Panc1 (cell line): ENCODE data around the gene RAB7B. TPM values are rescaled to one million over a fixed set of nuclear protein-coding genes. Genes with fewer than 3 reads are reported as not detected.

Experiments used
- ATAC-seq: fragments of 200-7000 bp; cut with Tn5 transposase; 2 replicates; pipeline ENCODE4 v1.9.1; 2020; ENCODE audit warnings: mild to moderate bottlenecking, moderate library complexity
- BruUV-seq: library from RNA; stranded (reverse); fragments of 400-500 nt; replicated peaks from 2 replicates; lab custom pipeline; 2021; lab: Mats Ljungman, UMichigan
- CTCF ChIA-PET: fragments of 300-600 bp; sonication (Branson Sonifier 250); formaldehyde crosslinking; loops from one replicate; lab custom pipeline; 2022; ENCODE audit warnings: antibody characterized with exemption; lab: Charles Lee
- POLR2A ChIA-PET: fragments of 300-600 bp; sonication (Branson Sonifier 250); formaldehyde crosslinking; loops from one replicate; lab custom pipeline; 2022; ENCODE audit warnings: antibody characterized with exemption; lab: Charles Lee
- DNase-seq: peaks from one replicate; pipeline ENCODE4 v3.0.0-alpha.2; 2010; ENCODE audit warnings: low read depth, low spot score
- H3K27ac ChIP-seq: 2 replicates; pipeline ENCODE4 v1.5.1; 2011; ENCODE audit warnings: mild to moderate bottlenecking, low read length, inconsistent platforms
- H3K27me3 ChIP-seq: fragments of 200-500 bp; sonication (Bioruptor generic); 2 replicates; pipeline ENCODE4 v1.6.0; 2014; ENCODE audit warnings: low read length, inconsistent platforms; ENCODE audit not compliant: control insufficient read depth, insufficient read depth
- H3K36me3 ChIP-seq: fragments of 200-500 bp; sonication (Bioruptor generic); 2 replicates; pipeline ENCODE4 v1.5.1; 2014; ENCODE audit warnings: inconsistent platforms, mild to moderate bottlenecking, low read length, moderate library complexity; ENCODE audit not compliant: control insufficient read depth, insufficient read depth
- H3K4me1 ChIP-seq: 2 replicates; pipeline ENCODE4 v1.5.1; 2011; ENCODE audit warnings: inconsistent platforms, mild to moderate bottlenecking, low read length, moderate library complexity; ENCODE audit not compliant: control insufficient read depth, insufficient read depth
- H3K4me3 ChIP-seq, 2 experiments: 2 replicates each; pipeline ENCODE4 v1.5.1; 2011 to 2012; ENCODE audit warnings: low read depth in 2 of 2, low read length in 2 of 2, mild to moderate bottlenecking in 2 of 2, inconsistent platforms in 1 of 2, moderate library complexity in 1 of 2
- H3K9me3 ChIP-seq: fragments of 200-500 bp; sonication (Bioruptor generic); 2 replicates; pipeline ENCODE4 v1.5.1; 2014; ENCODE audit warnings: low read depth, mild to moderate bottlenecking, inconsistent platforms, low read length, moderate library complexity; ENCODE audit not compliant: control insufficient read depth, insufficient read depth
- CTCF ChIP-seq: fragments of 450-650 bp; IDR thresholded peaks from 2 replicates; pipeline ENCODE4 v1.5.1; 2017; ENCODE audit warnings: mild to moderate bottlenecking
- POLR2AphosphoS5 ChIP-seq: IDR thresholded peaks from 2 replicates; pipeline ENCODE4 v1.6.1; 2012; ENCODE audit warnings: mild to moderate bottlenecking, low read depth, low read length, moderate library complexity
- SIN3A ChIP-seq: IDR thresholded peaks from 2 replicates; pipeline ENCODE4 v1.6.1; 2012; ENCODE audit warnings: low read depth, mild to moderate bottlenecking, low read length, moderate library complexity, borderline replicate concordance; ENCODE audit not compliant: insufficient read depth
- TCF7L2 ChIP-seq: IDR thresholded peaks from 2 replicates; pipeline ENCODE4 v1.6.1; 2011; ENCODE audit warnings: mild to moderate bottlenecking, low read depth, low read length, inconsistent platforms
- in situ Hi-C: cut with HindIII; loops from 2 replicates; pipeline ENCODE4 v1.10.0; 2016; ENCODE audit warnings: low sequenced_read_pairs, low pct_unique_long_range_greater_than_20kb
- intact Hi-C: fragments of 100-400 bp; cut with micrococcal nuclease; formaldehyde crosslinking; loops from one replicate; pipeline ENCODE4 v1.10.0; 2022; ENCODE audit not compliant: unreplicated experiment
- total RNA-seq: library from RNA; stranded (reverse); gene quantifications from one replicate; pipeline ENCODE4 v1.2.1, GENCODE V29; 2021; ENCODE audit not compliant: unreplicated experiment
- TF ChIP-seq, protein P1 (sequence below), 2 experiments: IDR thresholded peaks; 2 replicates each; pipeline ENCODE4 v1.6.1; 2011 to 2012; ENCODE audit warnings: low read depth in 2 of 2, control low read depth in 1 of 2, low read length in 1 of 2, mild to moderate bottlenecking in 1 of 2, moderate library complexity in 1 of 2; ENCODE audit not compliant: insufficient read depth in 1 of 2

The RAB7B gene
- total RNA-seq, 1 experiment from 2014 or later = 0.05 TPM

- no peak for TF ChIP-seq TCF7L2
- TF ChIP-seq POLR2AphosphoS5 = no peak
- TF ChIP-seq, protein P1, sequence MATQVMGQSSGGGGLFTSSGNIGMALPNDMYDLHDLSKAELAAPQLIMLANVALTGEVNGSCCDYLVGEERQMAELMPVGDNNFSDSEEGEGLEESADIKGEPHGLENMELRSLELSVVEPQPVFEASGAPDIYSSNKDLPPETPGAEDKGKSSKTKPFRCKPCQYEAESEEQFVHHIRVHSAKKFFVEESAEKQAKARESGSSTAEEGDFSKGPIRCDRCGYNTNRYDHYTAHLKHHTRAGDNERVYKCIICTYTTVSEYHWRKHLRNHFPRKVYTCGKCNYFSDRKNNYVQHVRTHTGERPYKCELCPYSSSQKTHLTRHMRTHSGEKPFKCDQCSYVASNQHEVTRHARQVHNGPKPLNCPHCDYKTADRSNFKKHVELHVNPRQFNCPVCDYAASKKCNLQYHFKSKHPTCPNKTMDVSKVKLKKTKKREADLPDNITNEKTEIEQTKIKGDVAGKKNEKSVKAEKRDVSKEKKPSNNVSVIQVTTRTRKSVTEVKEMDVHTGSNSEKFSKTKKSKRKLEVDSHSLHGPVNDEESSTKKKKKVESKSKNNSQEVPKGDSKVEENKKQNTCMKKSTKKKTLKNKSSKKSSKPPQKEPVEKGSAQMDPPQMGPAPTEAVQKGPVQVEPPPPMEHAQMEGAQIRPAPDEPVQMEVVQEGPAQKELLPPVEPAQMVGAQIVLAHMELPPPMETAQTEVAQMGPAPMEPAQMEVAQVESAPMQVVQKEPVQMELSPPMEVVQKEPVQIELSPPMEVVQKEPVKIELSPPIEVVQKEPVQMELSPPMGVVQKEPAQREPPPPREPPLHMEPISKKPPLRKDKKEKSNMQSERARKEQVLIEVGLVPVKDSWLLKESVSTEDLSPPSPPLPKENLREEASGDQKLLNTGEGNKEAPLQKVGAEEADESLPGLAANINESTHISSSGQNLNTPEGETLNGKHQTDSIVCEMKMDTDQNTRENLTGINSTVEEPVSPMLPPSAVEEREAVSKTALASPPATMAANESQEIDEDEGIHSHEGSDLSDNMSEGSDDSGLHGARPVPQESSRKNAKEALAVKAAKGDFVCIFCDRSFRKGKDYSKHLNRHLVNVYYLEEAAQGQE (IDR thresholded peaks at IDR 0.05; ENCODE audit: insufficient read depth in 1 of 2, low read depth in 2 of 2, low read length in 1 of 2) = no peak
- no peak for TF ChIP-seq CTCF
- no peak for TF ChIP-seq SIN3A
- ChIA-PET POLR2A (no interaction called here), CTCF (interaction anchor here (0.6 kb wide), 1 partner anchor 93 kb away, joined by 6 read pairs; no protein-coding TSS in a partner anchor)
- intact Hi-C loops = no loop called here
- DNase-seq (no peak), ATAC-seq (no peak; the same call in 1 of the 2 replicates)
- H3K4me3 ChIP-seq = no peak overlapping the region
- no peaks in the 10 kb centered on the region for H3K36me3 ChIP-seq
- H3K27me3 ChIP-seq = no peaks in the 10 kb centered on the region
- in situ Hi-C loops = no loop called here
- no peaks in the 10 kb centered on the region for H3K9me3 ChIP-seq
- BruUV-seq = no TSS peak
- no peak overlapping the region for H3K27ac ChIP-seq
- H3K4me1 ChIP-seq = no peaks in the 10 kb centered on the region
Observed at GRCh38 chr1:205970486-205970885, 32.7 kb downstream of the RAB7B start.

GRCh38 chr1:205969229-205969628, 34.0 kb downstream of the RAB7B start:
- Histone ChIP-seq H3K9me3 (no peaks in the 10 kb centered on the region), H3K36me3 (no peaks in the 10 kb centered on the region), H3K4me3 (no peak overlapping the region), H3K27me3 (no peaks in the 10 kb centered on the region), H3K4me1 (no peaks in the 10 kb centered on the region), H3K27ac (no peak overlapping the region)
- POLR2A ChIA-PET = interaction anchor here (0.6 kb wide), 1 partner anchor 319 kb away, joined by 8 read pairs; no protein-coding TSS in a partner anchor
- no peak for DNase-seq
- intact Hi-C loops = no loop called here
- BruUV-seq = no TSS peak
- TF ChIP-seq POLR2AphosphoS5 (no peak), CTCF (no peak), SIN3A (no peak), TCF7L2 (no peak)
- TF ChIP-seq, protein P1 (IDR thresholded peaks at IDR 0.05; ENCODE audit: insufficient read depth in 1 of 2, low read depth in 2 of 2, low read length in 1 of 2) = no peak
- in situ Hi-C loops = no loop called here
- CTCF ChIA-PET = interaction anchor here (0.5 to 1.8 kb wide), 2 partner anchors 8 to 311 kb away, joined by 8 read pairs; no protein-coding TSS in a partner anchor
- ATAC-seq = no peak
